ENCODE measurements around the gene TMEM106B. TPM values are rescaled to one million over a fixed set of nuclear protein-coding genes. Genes with fewer than 3 reads are reported as not detected.

The TMEM106B gene
- total and polyA plus RNA-seq, 12 donors, result 10.7 to 308 (median 92.9) TPM

DNA sequence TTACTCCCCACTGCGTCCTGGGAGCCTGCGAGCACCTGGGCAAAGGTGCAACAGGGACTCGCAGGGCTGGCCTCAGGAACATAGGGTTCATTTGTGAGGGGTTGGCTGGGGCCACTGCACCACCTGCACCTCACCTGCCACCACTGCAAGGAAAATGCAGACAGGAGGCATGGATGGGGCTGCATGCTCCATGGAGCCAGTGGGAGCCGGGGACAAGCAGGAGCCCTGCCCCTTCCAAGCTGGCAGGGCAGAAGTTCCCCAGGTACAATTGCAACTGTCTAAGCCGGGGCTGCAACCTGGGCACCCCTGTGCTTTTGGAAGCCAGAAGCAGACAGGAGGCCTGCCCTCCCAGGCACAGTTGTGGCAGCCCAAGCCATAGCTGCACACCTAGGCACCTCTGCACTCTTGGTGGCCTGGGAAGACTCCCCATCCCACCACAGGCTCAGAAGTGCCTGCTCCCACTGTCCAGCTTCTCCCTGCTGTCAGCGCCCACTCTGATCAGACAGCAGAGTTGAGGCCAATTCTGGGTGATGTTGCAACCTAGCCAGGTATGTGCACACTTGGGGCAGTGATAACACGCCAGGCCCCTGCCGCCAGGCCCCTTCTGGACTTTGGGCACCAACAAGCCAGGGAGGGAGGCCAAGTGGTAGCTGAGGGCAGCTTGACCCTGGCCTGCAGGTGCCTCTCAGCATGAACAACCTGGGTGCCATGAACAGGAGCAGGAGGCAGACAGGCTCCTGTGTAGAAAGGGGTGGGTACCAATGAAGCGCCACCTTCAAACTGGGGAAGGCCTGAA is 58.2 kb downstream of the TMEM106B start:
- H3K27me3 ChIP-seq, result no peaks in the 10 kb centered on the region
- H3K27ac ChIP-seq, result no peak overlapping the region
- TF ChIP-seq POLR2A (IDR thresholded peaks at IDR 0.05), result no peak
- TF ChIP-seq, protein P1, sequence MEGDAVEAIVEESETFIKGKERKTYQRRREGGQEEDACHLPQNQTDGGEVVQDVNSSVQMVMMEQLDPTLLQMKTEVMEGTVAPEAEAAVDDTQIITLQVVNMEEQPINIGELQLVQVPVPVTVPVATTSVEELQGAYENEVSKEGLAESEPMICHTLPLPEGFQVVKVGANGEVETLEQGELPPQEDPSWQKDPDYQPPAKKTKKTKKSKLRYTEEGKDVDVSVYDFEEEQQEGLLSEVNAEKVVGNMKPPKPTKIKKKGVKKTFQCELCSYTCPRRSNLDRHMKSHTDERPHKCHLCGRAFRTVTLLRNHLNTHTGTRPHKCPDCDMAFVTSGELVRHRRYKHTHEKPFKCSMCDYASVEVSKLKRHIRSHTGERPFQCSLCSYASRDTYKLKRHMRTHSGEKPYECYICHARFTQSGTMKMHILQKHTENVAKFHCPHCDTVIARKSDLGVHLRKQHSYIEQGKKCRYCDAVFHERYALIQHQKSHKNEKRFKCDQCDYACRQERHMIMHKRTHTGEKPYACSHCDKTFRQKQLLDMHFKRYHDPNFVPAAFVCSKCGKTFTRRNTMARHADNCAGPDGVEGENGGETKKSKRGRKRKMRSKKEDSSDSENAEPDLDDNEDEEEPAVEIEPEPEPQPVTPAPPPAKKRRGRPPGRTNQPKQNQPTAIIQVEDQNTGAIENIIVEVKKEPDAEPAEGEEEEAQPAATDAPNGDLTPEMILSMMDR (IDR thresholded peaks at IDR 0.05), result no peak
- no peaks in the 10 kb centered on the region for H3K4me1 ChIP-seq (replicated peaks in 1 of 2)
- DNase-seq, result no peak
- no peaks in the 10 kb centered on the region for H3K36me3 ChIP-seq (replicated peaks in 1 of 2)
- WGBS, 4 donors, result 91 to 97% (median 96%) methylated on average over 5 to 9 of the region's 9 CpGs; no CpG with 5 or more reads in 1 of the 4 donors
- intact Hi-C loops (cut with DNase I), result no loop called here
- no peak overlapping the region for H3K4me3 ChIP-seq
- no peaks in the 10 kb centered on the region for H3K9me3 ChIP-seq (replicated peaks in 1 of 3)

DNA sequence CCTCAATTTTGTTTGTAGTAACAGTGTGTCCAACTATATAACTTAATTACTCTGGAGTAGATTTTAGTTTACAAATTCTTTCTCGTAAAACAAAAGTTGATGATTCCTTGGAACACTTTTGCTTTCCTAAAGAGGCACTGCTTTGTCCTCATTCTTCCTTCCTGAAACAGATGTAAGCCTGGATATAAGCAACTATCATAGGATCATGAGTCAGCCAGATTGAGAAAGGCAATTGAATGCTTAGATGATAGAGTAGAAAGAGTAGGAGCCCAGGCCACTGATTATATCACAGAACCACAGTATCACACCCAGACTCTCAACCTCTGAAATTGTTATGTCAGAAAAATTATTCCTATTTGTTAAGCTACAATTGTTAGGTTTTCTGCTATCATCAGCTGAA is 69.9 kb downstream of the TMEM106B start:
- Histone ChIP-seq H3K4me3 (no peak overlapping the region), H3K36me3 (replicated peaks in 1 of 2) (no peaks in the 10 kb centered on the region), H3K4me1 (replicated peaks in 1 of 2) (no peaks in the 10 kb centered on the region), H3K27me3 (no peaks in the 10 kb centered on the region), H3K27ac (no peak overlapping the region), H3K9me3 (replicated peaks in 1 of 3) (no peaks in the 10 kb centered on the region)
- 80 to 84% (median 82%) methylated on average over 1 of the region's 1 CpG for WGBS, 4 donors
- no peak for TF ChIP-seq POLR2A (IDR thresholded peaks at IDR 0.05)
- TF ChIP-seq, protein P1 (IDR thresholded peaks at IDR 0.05), result no peak
- intact Hi-C loops (cut with DNase I), result no loop called here
- DNase-seq, result no peak

DNA sequence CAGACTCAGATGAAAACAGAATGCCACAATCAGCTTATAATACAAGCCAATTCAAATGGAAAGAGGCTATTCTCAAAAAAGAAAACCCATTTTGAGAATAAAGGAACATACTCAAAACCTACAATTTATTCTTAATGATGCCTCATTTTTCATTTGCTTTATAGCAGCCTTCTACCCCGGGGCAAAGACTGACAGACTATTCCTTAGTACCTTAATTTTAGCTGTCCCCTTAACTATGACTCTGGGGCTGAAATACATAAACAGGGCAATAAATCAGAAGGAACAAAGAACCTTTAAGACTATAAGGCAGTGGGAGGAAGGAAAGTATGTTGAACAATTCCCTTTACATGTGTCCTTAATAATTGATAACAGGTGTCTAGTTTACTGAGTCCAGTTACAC is 76.8 kb downstream of the TMEM106B start:
- DNase-seq, result no peak
- Histone ChIP-seq H3K36me3 (replicated peaks in 1 of 2) (no peaks in the 10 kb centered on the region), H3K27ac (no peak overlapping the region), H3K4me1 (replicated peaks in 1 of 2) (no peaks in the 10 kb centered on the region), H3K4me3 (no peak overlapping the region), H3K27me3 (no peaks in the 10 kb centered on the region), H3K9me3 (replicated peaks in 1 of 3) (no peaks in the 10 kb centered on the region)
- 49 to 70% (median 51%) methylated on average over 1 of the region's 1 CpG for WGBS, 4 donors
- TF ChIP-seq POLR2A (IDR thresholded peaks at IDR 0.05), result no peak
- TF ChIP-seq, protein P1 (IDR thresholded peaks at IDR 0.05), result no peak
- intact Hi-C loops (cut with DNase I), result no loop called here

DNA sequence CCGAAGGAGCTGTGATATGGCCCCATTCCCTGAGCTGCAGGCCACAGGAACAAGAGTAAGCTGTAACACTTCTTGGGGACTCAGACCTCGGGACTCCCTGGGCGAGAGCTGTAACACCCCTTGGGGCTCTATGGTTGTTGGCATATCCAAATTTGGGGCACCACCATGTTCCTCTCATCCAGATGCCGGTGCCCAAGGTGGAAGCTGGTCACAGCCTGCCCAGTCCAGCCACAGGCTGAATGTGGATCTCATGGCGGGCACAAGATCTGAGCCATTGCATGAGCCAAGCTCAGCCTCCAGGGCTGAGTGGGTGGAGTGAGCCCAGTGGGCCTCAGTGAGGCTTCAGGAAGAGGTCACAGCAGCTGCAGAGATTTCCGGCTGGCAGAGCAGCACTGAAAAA is 78.9 kb downstream of the TMEM106B start:
- H3K27me3 ChIP-seq, result no peaks in the 10 kb centered on the region
- DNase-seq, result no peak
- intact Hi-C loops (cut with DNase I), result no loop called here
- no peak for TF ChIP-seq POLR2A (IDR thresholded peaks at IDR 0.05)
- TF ChIP-seq, protein P1 (IDR thresholded peaks at IDR 0.05), result no peak
- H3K4me3 ChIP-seq, result no peak overlapping the region
- WGBS, 4 donors, result 75 to 91% (median 77%) methylated on average over 4 to 6 of the region's 6 CpGs
- H3K27ac ChIP-seq, result no peak overlapping the region
- no peaks in the 10 kb centered on the region for H3K36me3 ChIP-seq (replicated peaks in 1 of 2)
- H3K4me1 ChIP-seq (replicated peaks in 1 of 2), result no peaks in the 10 kb centered on the region
- H3K9me3 ChIP-seq (replicated peaks in 1 of 3), result no peaks in the 10 kb centered on the region
